IMR-90 (cell line): ENCODE results near the gene AKAP4. TPM values are rescaled to one million over a fixed set of nuclear protein-coding genes. Genes with fewer than 3 reads are reported as not detected.

Source experiments
- ATAC-seq: fragments of 200-7000 bp; cut with Tn5 transposase; 2 replicates; pipeline ENCODE4 v1.9.1; 2020; ENCODE audit warnings: low read depth, mild to moderate bottlenecking, moderate library complexity
- BruUV-seq: library from RNA; stranded (reverse); fragments of 400-500 nt; replicated peaks from 2 replicates; lab custom pipeline; 2021; lab: Mats Ljungman, UMichigan
- CTCF ChIA-PET: fragments of 300-600 bp; formaldehyde crosslinking; extraction: SDS; loops from one replicate; lab custom pipeline; 2021; ENCODE audit warnings: antibody characterized with exemption; lab: Yijun Ruan, JAX
- POLR2A ChIA-PET: fragments of 300-600 bp; sonication (Branson Sonifier 250); formaldehyde crosslinking; loops from one replicate; lab custom pipeline; 2022; ENCODE audit warnings: antibody characterized with exemption; ENCODE audit not compliant: unreplicated experiment; lab: Charles Lee
- DNase-seq: peaks from one replicate; pipeline ENCODE4 v3.0.0; 2013
- H2AFZ ChIP-seq: replicated peaks from 2 replicates; pipeline ENCODE3; 2013; ENCODE audit warnings: low read length, mild to moderate bottlenecking; ENCODE audit not compliant: poor library complexity
- H2AK5ac ChIP-seq: 2 replicates; pipeline ENCODE4 v1.6.1; 2013; ENCODE audit warnings: low read depth, low read length, inconsistent platforms
- H2AK9ac ChIP-seq: replicated peaks from 2 replicates; pipeline ENCODE3; 2013; ENCODE audit warnings: mild to moderate bottlenecking, low read depth, low read length, moderate library complexity; ENCODE audit not compliant: poor library complexity
- H2BK120ac ChIP-seq: 2 replicates; pipeline ENCODE4 v1.6.1; 2013; ENCODE audit warnings: low read depth, low read length, inconsistent platforms
- H2BK15ac ChIP-seq: 3 replicates; pipeline ENCODE4 v1.6.1; 2013; ENCODE audit warnings: low read depth, low read length, inconsistent platforms
- H2BK20ac ChIP-seq: 2 replicates; pipeline ENCODE4 v1.6.1; 2013; ENCODE audit warnings: low read depth, mild to moderate bottlenecking, inconsistent platforms, low read length, moderate library complexity
- H2BK5ac ChIP-seq: 2 replicates; pipeline ENCODE4 v1.6.1; 2013; ENCODE audit warnings: mild to moderate bottlenecking, low read depth, low read length, inconsistent platforms; ENCODE audit not compliant: poor library complexity, severe bottlenecking
- H3K14ac ChIP-seq: replicated peaks from 2 replicates; pipeline ENCODE4 v1.6.1; 2013; ENCODE audit warnings: low read depth, low read length, inconsistent platforms
- H3K18ac ChIP-seq: 2 replicates; pipeline ENCODE4 v1.6.1; 2013; ENCODE audit warnings: low read depth, low read length, control low read depth
- H3K23ac ChIP-seq: 2 replicates; pipeline ENCODE4 v1.6.1; 2013; ENCODE audit warnings: low read depth, low read length, inconsistent platforms
- H3K27ac ChIP-seq: 2 replicates; pipeline ENCODE4 v1.5.1; 2013; ENCODE audit warnings: mild to moderate bottlenecking, control low read depth, low read length; ENCODE audit not compliant: insufficient read depth
- H3K27me3 ChIP-seq: 2 replicates; pipeline ENCODE4 v1.6.1; 2013; ENCODE audit warnings: low read length; ENCODE audit not compliant: control insufficient read depth, insufficient read depth
- H3K36me3 ChIP-seq: 2 replicates; pipeline ENCODE4 v1.6.1; 2013; ENCODE audit warnings: low read length, mixed read lengths; ENCODE audit not compliant: control insufficient read depth, insufficient read depth
- H3K4ac ChIP-seq: 2 replicates; pipeline ENCODE4 v1.6.1; 2013; ENCODE audit warnings: low read depth, low read length, inconsistent platforms
- H3K4me1 ChIP-seq: 2 replicates; pipeline ENCODE4 v1.6.1; 2013; ENCODE audit warnings: low read length, mixed read lengths; ENCODE audit not compliant: control insufficient read depth, insufficient read depth
- H3K4me2 ChIP-seq: 2 replicates; pipeline ENCODE4 v1.6.1; 2013; ENCODE audit warnings: low read depth, mild to moderate bottlenecking, control low read depth, low read length, moderate library complexity
- H3K4me3 ChIP-seq: 2 replicates; pipeline ENCODE4 v1.5.1; 2013; ENCODE audit warnings: low read depth, mild to moderate bottlenecking, control low read depth, low read length, moderate library complexity; ENCODE audit not compliant: insufficient read depth
- H3K56ac ChIP-seq: 2 replicates; pipeline ENCODE4 v1.6.1; 2013; ENCODE audit warnings: low read length, inconsistent platforms; ENCODE audit not compliant: insufficient read depth; ENCODE audit errors: extremely low read depth
- H3K79me1 ChIP-seq, 2 experiments: 2 replicates each; pipeline ENCODE4 v1.6.1; 2013; ENCODE audit warnings: low read length in 2 of 2, inconsistent platforms in 1 of 2, low read depth in 1 of 2
- H3K9ac ChIP-seq: 2 replicates; pipeline ENCODE4 v1.6.1; 2013; ENCODE audit warnings: low read depth, low read length, control low read depth
- H3K9me1 ChIP-seq: 2 replicates; pipeline ENCODE4 v1.6.1; 2013; ENCODE audit warnings: low read length, inconsistent platforms; ENCODE audit not compliant: insufficient read depth
- H3K9me3 ChIP-seq: 2 replicates; pipeline ENCODE4 v1.6.1; 2013; ENCODE audit warnings: low read length; ENCODE audit not compliant: control insufficient read depth, insufficient read depth
- H4K20me1 ChIP-seq: 2 replicates; pipeline ENCODE4 v1.6.1; 2013; ENCODE audit warnings: low read length, inconsistent platforms; ENCODE audit not compliant: insufficient read depth
- H4K5ac ChIP-seq: 2 replicates; pipeline ENCODE4 v1.6.1; 2013; ENCODE audit warnings: mild to moderate bottlenecking, low read depth, low read length, control low read depth
- H4K8ac ChIP-seq, 2 experiments: 2 replicates each; pipeline ENCODE4 v1.6.1; 2013; ENCODE audit warnings: low read depth in 2 of 2, low read length in 2 of 2, control low read depth in 1 of 2, inconsistent platforms in 1 of 2
- H4K91ac ChIP-seq: 2 replicates; pipeline ENCODE4 v1.6.1; 2013; ENCODE audit warnings: low read depth, low read length, inconsistent platforms; ENCODE audit not compliant: insufficient read depth
- BHLHE40 ChIP-seq: fragments of 150-350 bp; IDR thresholded peaks from 2 replicates; pipeline ENCODE4 v1.6.1; 2016; ENCODE audit warnings: mild to moderate bottlenecking, low read depth, low read length
- CEBPB ChIP-seq: IDR thresholded peaks from 2 replicates; pipeline ENCODE4 v1.6.1; 2012; ENCODE audit warnings: low read depth, low read length, improper control_type of control experiment
- CHD1 ChIP-seq: IDR thresholded peaks from 2 replicates; pipeline ENCODE4 v1.6.1; 2012; ENCODE audit warnings: low read depth, low read length, improper control_type of control experiment
- MAFK ChIP-seq: IDR thresholded peaks from 2 replicates; pipeline ENCODE4 v1.6.1; 2012; ENCODE audit warnings: low read depth, low read length, improper control_type of control experiment
- MAZ ChIP-seq: IDR thresholded peaks from 2 replicates; pipeline ENCODE4 v1.6.1; 2012; ENCODE audit warnings: low read depth, mild to moderate bottlenecking, low read length, improper control_type of control experiment, moderate library complexity, borderline replicate concordance
- NFE2L2 ChIP-seq: fragments of 150-350 bp; IDR thresholded peaks from 2 replicates; pipeline ENCODE4 v1.6.1; 2016; ENCODE audit warnings: low read depth, mild to moderate bottlenecking, low read length
- POLR2A ChIP-seq: IDR thresholded peaks from 2 replicates; pipeline ENCODE4 v1.6.1; 2012; ENCODE audit warnings: mild to moderate bottlenecking, low read depth, low read length
- RFX5 ChIP-seq: IDR thresholded peaks from 2 replicates; pipeline ENCODE4 v1.8.0; 2012; ENCODE audit warnings: low read depth, mild to moderate bottlenecking, low read length, moderate library complexity
- SMC3 ChIP-seq: fragments of 150-350 bp; IDR thresholded peaks from 2 replicates; pipeline ENCODE4 v1.6.1; 2016; ENCODE audit warnings: low read depth, mild to moderate bottlenecking, antibody characterized with exemption, low read length, moderate library complexity
- WGBS, 2 experiments: methylation state at CpG; one replicate each; pipeline versions ENCODE4 v1.1.5 to v1.1.7; 2013; ENCODE audit warnings: missing lambda C conversion rate in 2 of 2; ENCODE audit not compliant: insufficient read length in 1 of 2; ENCODE audit errors: extremely low coverage in 2 of 2; 5-methylcytosine and 5-hydroxymethylcytosine counted together
- dilution Hi-C: fragments of 300-500 bp; cut with HindIII; formaldehyde crosslinking; loops from one replicate; pipeline ENCODE4 v1.14.3; 2018; ENCODE audit warnings: low sequenced_read_pairs; ENCODE audit not compliant: unreplicated experiment
- in situ Hi-C: fragments of 300-500 bp; cut with MboI; formaldehyde crosslinking; loops from 3 replicates; pipeline ENCODE4 v1.14.3; 2019; ENCODE audit warnings: low sequenced_read_pairs, inconsistent platforms, mixed read lengths
- intact Hi-C: fragments of 100-400 bp; cut with micrococcal nuclease; formaldehyde crosslinking; loops from 2 replicates; pipeline ENCODE4 v1.10.0; 2022
- polyA plus RNA-seq, 3 experiments: library from polyadenylated mRNA; depleted of rRNA; stranded (reverse); fragments of >200 nt; gene quantifications; 2 replicates each; pipeline ENCODE4 v1.2.3, GENCODE V29; 2012; ENCODE audit warnings: low replicate concordance in 1 of 3
- total RNA-seq: library from RNA; depleted of rRNA; stranded (reverse); fragments of >200 nt; gene quantifications from 2 replicates; pipeline ENCODE4 v1.2.3, GENCODE V29; 2012
- TF ChIP-seq, protein P1 (sequence below): fragments of 150-350 bp; IDR thresholded peaks from 2 replicates; pipeline ENCODE4 v1.6.1; 2017; ENCODE audit warnings: mild to moderate bottlenecking, antibody characterized with exemption, low read length, low read depth
- TF ChIP-seq, protein P2 (sequence below): fragments of 150-350 bp; IDR thresholded peaks from 2 replicates; pipeline ENCODE4 v1.6.1; 2016; ENCODE audit warnings: low read depth, mild to moderate bottlenecking, low read length, moderate library complexity, borderline replicate concordance

AKAP4 gene
- total and polyA plus RNA-seq, 2 of the 4 experiments (the other 2 are of a cell fraction): not detected

DNA sequence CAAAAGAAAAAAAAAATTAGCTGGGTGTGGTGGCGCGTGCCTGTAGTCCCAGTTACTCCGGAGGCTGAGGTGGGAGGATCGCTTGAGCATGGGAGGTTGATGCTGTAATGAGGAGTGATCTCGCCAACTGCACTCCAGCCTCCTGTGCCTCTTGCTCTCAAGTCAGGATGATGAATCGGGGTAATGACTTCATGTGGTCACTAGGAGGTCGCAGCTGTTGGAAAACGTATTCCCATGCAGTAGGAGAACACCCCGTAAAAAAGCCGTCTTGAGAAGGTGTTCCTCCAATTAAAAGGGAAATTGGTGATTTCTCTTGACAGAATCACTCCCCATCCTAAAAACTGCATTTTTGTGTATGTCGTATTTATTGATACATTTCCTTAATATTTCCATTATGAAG, 5.9 kb upstream of the AKAP4 start:
- Histone ChIP-seq H3K4ac (no peak overlapping the region), H2BK20ac (no peak overlapping the region), H3K14ac (no peak overlapping the region), H3K4me2 (no peak overlapping the region), H2BK120ac (no peak overlapping the region), H3K9ac (no peak overlapping the region), H2BK5ac (no peak overlapping the region), H3K4me3 (no peak overlapping the region), H3K79me1 (no peaks in the 10 kb centered on the region), H2AK5ac (no peak overlapping the region), H3K36me3 (no peaks in the 10 kb centered on the region), H2BK15ac (no peak overlapping the region), H3K27me3 (no peaks in the 10 kb centered on the region; the same call in 1 of the 2 replicates), H3K27ac (no peak overlapping the region), H3K9me1 (no peaks in the 10 kb centered on the region), H4K20me1 (no peaks in the 10 kb centered on the region), H2AFZ (no peak overlapping the region), H3K18ac (no peak overlapping the region), H3K23ac (no peak overlapping the region), H2AK9ac (no peak overlapping the region), H4K5ac (no peak overlapping the region), H3K4me1 (no peaks in the 10 kb centered on the region), H4K8ac (no peak overlapping the region), H3K56ac (no peak overlapping the region), H3K9me3 (no peaks in the 10 kb centered on the region), H4K91ac (no peak overlapping the region)
- no TSS peak for BruUV-seq
- intact Hi-C loops: no loop called here
- DNase-seq (no peak), ATAC-seq (no peak)
- dilution Hi-C loops: no loop called here
- TF ChIP-seq, protein P1, sequence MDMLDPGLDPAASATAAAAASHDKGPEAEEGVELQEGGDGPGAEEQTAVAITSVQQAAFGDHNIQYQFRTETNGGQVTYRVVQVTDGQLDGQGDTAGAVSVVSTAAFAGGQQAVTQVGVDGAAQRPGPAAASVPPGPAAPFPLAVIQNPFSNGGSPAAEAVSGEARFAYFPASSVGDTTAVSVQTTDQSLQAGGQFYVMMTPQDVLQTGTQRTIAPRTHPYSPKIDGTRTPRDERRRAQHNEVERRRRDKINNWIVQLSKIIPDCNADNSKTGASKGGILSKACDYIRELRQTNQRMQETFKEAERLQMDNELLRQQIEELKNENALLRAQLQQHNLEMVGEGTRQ: no peak
- no peak for TF ChIP-seq POLR2A
- no peak for TF ChIP-seq NFE2L2
- TF ChIP-seq CEBPB: no peak
- no peak for TF ChIP-seq BHLHE40
- TF ChIP-seq RFX5: no peak
- no peak for TF ChIP-seq MAFK
- TF ChIP-seq CHD1: no peak
- TF ChIP-seq, protein P2, sequence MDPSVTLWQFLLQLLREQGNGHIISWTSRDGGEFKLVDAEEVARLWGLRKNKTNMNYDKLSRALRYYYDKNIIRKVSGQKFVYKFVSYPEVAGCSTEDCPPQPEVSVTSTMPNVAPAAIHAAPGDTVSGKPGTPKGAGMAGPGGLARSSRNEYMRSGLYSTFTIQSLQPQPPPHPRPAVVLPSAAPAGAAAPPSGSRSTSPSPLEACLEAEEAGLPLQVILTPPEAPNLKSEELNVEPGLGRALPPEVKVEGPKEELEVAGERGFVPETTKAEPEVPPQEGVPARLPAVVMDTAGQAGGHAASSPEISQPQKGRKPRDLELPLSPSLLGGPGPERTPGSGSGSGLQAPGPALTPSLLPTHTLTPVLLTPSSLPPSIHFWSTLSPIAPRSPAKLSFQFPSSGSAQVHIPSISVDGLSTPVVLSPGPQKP: no peak
- no peak for TF ChIP-seq MAZ
- TF ChIP-seq SMC3: no peak
- WGBS, 2 experiments: 20% methylated on average over 1 of the region's 11 CpGs; no CpG with 5 or more reads in 1 of the 2 experiments
- ChIA-PET POLR2A (interaction anchor here (0.5 kb wide), 1 partner anchor 978 kb away, joined by 3 read pairs; no protein-coding TSS in a partner anchor), CTCF (no interaction called here)
- in situ Hi-C loops: no loop called here
